ENCODE results near the gene PAX4. TPM values are rescaled to one million over a fixed set of nuclear protein-coding genes. Genes with fewer than 3 reads are reported as not detected.
A peak's percentile ranks its signal among the peaks of the same experiment; 100 is the strongest.
"Not testable (repeated sequence)": the region's sequence is repeated elsewhere in the genome, so short reads cannot be mapped to it uniquely, and the experiment has no call there.

The PAX4 gene
- total RNA-seq, 1 donor from 2014 or later, result not detected

GRCh38 chr7:127585044-127585953 is 32.6 kb downstream of the PAX4 start, which contains the start of gene GCC1:
GCC1 (minus strand) TSS chr7:127585596; CDS start chr7:127585182, 414 bp downstream.
- peak; percentile 94 for DNase-seq (ENCODE audit: low spot score)

GRCh38 chr7:127584648-127585043 is 33.3 kb downstream of the PAX4 start:
- DNase-seq (ENCODE audit: low spot score), result no peak

- DNase-seq (ENCODE audit: low spot score), result no peak
These were observed 35.6 kb downstream of the PAX4 start for GRCh38 chr7:127582361-127582760.

- DNase-seq (ENCODE audit: low spot score), result no peak
These were observed 36.2 kb downstream of the PAX4 start for GRCh38 chr7:127581716-127582115.

GRCh38 chr7:127580612-127581011 is 37.3 kb downstream of the PAX4 start:
- no peak for DNase-seq (ENCODE audit: low spot score)

GRCh38 chr7:127578711-127579275 is 39.1 kb downstream of the PAX4 start:
- DNase-seq (ENCODE audit: low spot score), result no peak

GRCh38 chr7:127578036-127578684 is 39.8 kb downstream of the PAX4 start:
- no peak for DNase-seq (ENCODE audit: low spot score)

- no peak for DNase-seq (ENCODE audit: low spot score)
These were observed 46.0 kb downstream of the PAX4 start for GRCh38 chr7:127571741-127572505.

- not testable (repeated sequence) for DNase-seq (ENCODE audit: low spot score)
These were observed 49.9 kb downstream of the PAX4 start for GRCh38 chr7:127568034-127568433.

- DNase-seq (ENCODE audit: low spot score), result no peak
These were observed 51.7 kb downstream of the PAX4 start for GRCh38 chr7:127566242-127566641.

Other genes with a start within 250 kb of the PAX4 start
- gene ZNF800, start 225.4 kb downstream of the PAX4 start, total RNA-seq, result 42.1 TPM
- gene GCC1, start 32.5 kb downstream of the PAX4 start, total RNA-seq, result 15.7 TPM
- 121 TPM for gene ARF5, start 29.7 kb downstream of the PAX4 start, total RNA-seq
- gene FSCN3, start 24.4 kb downstream of the PAX4 start, total RNA-seq, result 0.47 TPM
- gene SND1, start 34.1 kb upstream of the PAX4 start, total RNA-seq, result 208 TPM

Measured in ureter (tissue), 1 donor.